H1 (cell line): ENCODE measurements around the gene RCC2. TPM values are rescaled to one million over a fixed set of nuclear protein-coding genes. Genes with fewer than 3 reads are reported as not detected.

Experiments
- CTCF ChIA-PET: fragments of 300-600 bp; sonication (Branson Sonifier 250); formaldehyde crosslinking; loops from one replicate; lab custom pipeline; 2021; ENCODE audit not compliant: partially characterized antibody; lab: Charles Lee
- POLR2A ChIA-PET: fragments of 300-600 bp; sonication (Branson Sonifier 250); formaldehyde crosslinking; loops from one replicate; lab custom pipeline; 2021; ENCODE audit warnings: inconsistent platforms; ENCODE audit not compliant: partially characterized antibody; lab: Charles Lee
- DNase-seq, 2 experiments: peaks; one replicate each; pipeline versions ENCODE4 v3.0.0 to v3.0.0-alpha.2; 2010 to 2022; ENCODE audit warnings: low spot score in 2 of 2, low read depth in 1 of 2, mixed read lengths in 1 of 2
- FAIRE-seq: peaks from 2 replicates; lab custom pipeline; 2011; peaks lifted over from hg19 to GRCh38; lab: Jason Lieb, UNC
- H2AFZ ChIP-seq: 2 replicates; pipeline ENCODE4 v1.8.1; 2012; ENCODE audit warnings: low read length, inconsistent platforms
- H2AK5ac ChIP-seq: 2 replicates; pipeline ENCODE4 v1.6.1; 2013; ENCODE audit warnings: low read depth, low read length
- H2BK120ac ChIP-seq: replicated peaks from 2 replicates; pipeline ENCODE3; 2013; ENCODE audit warnings: low read depth, low read length, inconsistent platforms
- H2BK12ac ChIP-seq: 2 replicates; pipeline ENCODE4 v1.6.1; 2013; ENCODE audit warnings: low read depth, low read length
- H2BK15ac ChIP-seq: 2 replicates; pipeline ENCODE4 v1.6.1; 2013; ENCODE audit warnings: low read length
- H2BK20ac ChIP-seq: 2 replicates; pipeline ENCODE4 v1.6.1; 2013; ENCODE audit warnings: low read length
- H2BK5ac ChIP-seq: 2 replicates; pipeline ENCODE4 v1.6.1; 2013; ENCODE audit warnings: low read depth, low read length
- H3K14ac ChIP-seq: 2 replicates; pipeline ENCODE4 v1.6.1; 2013; ENCODE audit warnings: inconsistent platforms; ENCODE audit not compliant: insufficient read length
- H3K18ac ChIP-seq: 2 replicates; pipeline ENCODE4 v1.6.1; 2013; ENCODE audit warnings: low read length; ENCODE audit errors: extremely low read depth
- H3K23ac ChIP-seq: 2 replicates; pipeline ENCODE4 v1.6.1; 2013; ENCODE audit warnings: inconsistent platforms; ENCODE audit not compliant: insufficient read length
- H3K23me2 ChIP-seq: 2 replicates; pipeline ENCODE4 v1.6.1; 2013; ENCODE audit warnings: low read depth, low read length
- H3K27ac ChIP-seq: 2 replicates; pipeline ENCODE4 v1.6.1; 2011; ENCODE audit warnings: low read depth, low read length, inconsistent platforms
- H3K27me3 ChIP-seq, 4 experiments: replicated peaks in 1 of 4; 1 replicate in 1 of 4; 2 replicates in 3 of 4; pipeline versions ENCODE4 v1.6.1 to v1.8.1; 2011 to 2013; ENCODE audit warnings: low read length in 3 of 4, mild to moderate bottlenecking in 3 of 4, inconsistent platforms in 2 of 4, mixed read lengths in 2 of 4, moderate library complexity in 1 of 4; ENCODE audit not compliant: control insufficient read depth in 3 of 4, insufficient read depth in 3 of 4; ENCODE audit errors: extremely low read depth in 1 of 4
- H3K36me3 ChIP-seq, 4 experiments: 2 replicates each; pipeline versions ENCODE4 v1.6.1 to v1.8.1; 2011 to 2013; ENCODE audit warnings: mild to moderate bottlenecking in 4 of 4, low read length in 3 of 4, moderate library complexity in 2 of 4, control low read depth in 1 of 4, inconsistent platforms in 1 of 4; ENCODE audit not compliant: insufficient read depth in 4 of 4, control insufficient read depth in 2 of 4
- H3K4ac ChIP-seq: replicated peaks from 2 replicates; pipeline ENCODE3; 2013; ENCODE audit warnings: low read length, low read depth, mixed read lengths, inconsistent platforms; ENCODE audit not compliant: insufficient read length
- H3K4me1 ChIP-seq, 4 experiments: replicated peaks in 1 of 4; 1 replicate in 1 of 4; 2 replicates in 3 of 4; pipeline versions ENCODE4 v1.6.1 to v1.8.1; 2011 to 2013; ENCODE audit warnings: low read length in 3 of 4, inconsistent platforms in 2 of 4, mixed read lengths in 1 of 4; ENCODE audit not compliant: insufficient read depth in 4 of 4, control insufficient read depth in 3 of 4
- H3K4me2 ChIP-seq, 2 experiments: 2 replicates each; pipeline versions ENCODE4 v1.6.1 to v1.8.1; 2011 to 2013; ENCODE audit warnings: low read depth in 2 of 2, low read length in 2 of 2, control low read depth in 1 of 2, inconsistent platforms in 1 of 2, mild to moderate bottlenecking in 1 of 2; ENCODE audit not compliant: insufficient read depth in 1 of 2
- H3K4me3 ChIP-seq, 4 experiments: fragments of 200-600, 300-600 bp in 1 of 4; sonication (generic), shearing (Covaris generic), sonication (Bioruptor Twin) in 1 of 4; 2 replicates each; pipeline versions ENCODE4 v1.5.1 to v1.8.1; 2011 to 2016; ENCODE audit warnings: low read length in 4 of 4, low read depth in 3 of 4, control low read depth in 2 of 4, inconsistent platforms in 2 of 4, mild to moderate bottlenecking in 2 of 4, mixed read lengths in 1 of 4, moderate library complexity in 1 of 4; ENCODE audit not compliant: insufficient read depth in 2 of 4; ENCODE audit errors: extremely low read depth in 1 of 4
- H3K56ac ChIP-seq: replicated peaks from 2 replicates; pipeline ENCODE3; 2013; ENCODE audit warnings: low read depth, mild to moderate bottlenecking, mixed read lengths, low read length, inconsistent platforms; ENCODE audit not compliant: insufficient read length
- H3K79me1 ChIP-seq: 2 replicates; pipeline ENCODE4 v1.6.1; 2013; ENCODE audit warnings: low read depth, low read length, control low read depth
- H3K79me2 ChIP-seq, 2 experiments: 2 replicates each; pipeline versions ENCODE4 v1.6.1 to v1.8.1; 2012 to 2013; ENCODE audit warnings: low read length in 2 of 2, mild to moderate bottlenecking in 2 of 2, inconsistent platforms in 1 of 2; ENCODE audit not compliant: insufficient read depth in 2 of 2, control insufficient read depth in 1 of 2
- H3K9ac ChIP-seq, 4 experiments: replicated peaks in 1 of 4; 1 replicate in 1 of 4; 2 replicates in 3 of 4; pipeline versions ENCODE4 v1.6.1 to v1.8.1; 2011 to 2013; ENCODE audit warnings: low read depth in 3 of 4, low read length in 3 of 4, control low read depth in 2 of 4, mild to moderate bottlenecking in 2 of 4, moderate library complexity in 2 of 4, inconsistent platforms in 1 of 4; ENCODE audit errors: extremely low read depth in 1 of 4
- H3K9me3 ChIP-seq, 2 experiments: 2 replicates each; pipeline versions ENCODE4 v1.6.1 to v1.8.1; 2012 to 2013; ENCODE audit warnings: mild to moderate bottlenecking in 2 of 2, moderate library complexity in 2 of 2, control low read depth in 1 of 2, inconsistent platforms in 1 of 2, low read depth in 1 of 2, low read length in 1 of 2, mixed read lengths in 1 of 2; ENCODE audit not compliant: insufficient read depth in 2 of 2
- H4K20me1 ChIP-seq, 2 experiments: replicated peaks in 1 of 2; 2 replicates each; pipeline versions ENCODE3 to v1.8.1; 2011 to 2013; ENCODE audit warnings: inconsistent platforms in 2 of 2, low read length in 2 of 2, mild to moderate bottlenecking in 1 of 2; ENCODE audit not compliant: insufficient read depth in 2 of 2, control insufficient read depth in 1 of 2
- H4K5ac ChIP-seq: 2 replicates; pipeline ENCODE4 v1.6.1; 2013; ENCODE audit warnings: low read length, low read depth, mixed read lengths, inconsistent platforms; ENCODE audit not compliant: insufficient read length
- H4K8ac ChIP-seq: 2 replicates; pipeline ENCODE4 v1.8.0; 2013; ENCODE audit warnings: mild to moderate bottlenecking, moderate library complexity, low read length, inconsistent platforms; ENCODE audit not compliant: insufficient read depth; ENCODE audit errors: extremely low read depth
- H4K91ac ChIP-seq: replicated peaks from 2 replicates; pipeline ENCODE3; 2013; ENCODE audit warnings: low read length, mixed read lengths, inconsistent platforms; ENCODE audit not compliant: insufficient read length
- BCL11A ChIP-seq, 2 experiments: IDR thresholded peaks; one replicate each; pipeline ENCODE4 v1.6.1; 2011; ENCODE audit warnings: low read depth in 2 of 2, low read length in 2 of 2, mild to moderate bottlenecking in 2 of 2
- CHD1 ChIP-seq: IDR thresholded peaks from 2 replicates; pipeline ENCODE4 v1.6.1; 2012; ENCODE audit warnings: low read depth, low read length, improper control_type of control experiment
- HDAC6 ChIP-seq: IDR thresholded peaks from one replicate; pipeline ENCODE4 v1.7.1; 2012; ENCODE audit warnings: low read depth, mild to moderate bottlenecking, inconsistent platforms, low read length, moderate library complexity
- KDM5A ChIP-seq: fragments of 200-600 bp; IDR thresholded peaks from 2 replicates; pipeline ENCODE4 v1.7.1; 2012; ENCODE audit warnings: mild to moderate bottlenecking, low read length, inconsistent platforms, mixed read lengths
- MAFK ChIP-seq: IDR thresholded peaks from 2 replicates; pipeline ENCODE4 v1.6.1; 2012; ENCODE audit warnings: low read depth, mild to moderate bottlenecking, improper control_type of control experiment, low read length
- SIRT6 ChIP-seq: IDR thresholded peaks from one replicate; pipeline ENCODE4 v1.7.1; 2012; ENCODE audit warnings: low read length, inconsistent platforms
- WGBS, 2 experiments: shearing (Covaris generic) in 1 of 2; methylation state at CpG; one replicate each; pipeline versions ENCODE4 v1.1.6 to v1.1.7; 2013 to 2015; ENCODE audit warnings: low lambda C conversion rate in 2 of 2, mixed read lengths in 2 of 2, inconsistent platforms in 1 of 2, low coverage in 1 of 2, missing lambda C conversion rate in 1 of 2; ENCODE audit not compliant: insufficient replicate concordance in 2 of 2, insufficient coverage in 1 of 2, insufficient read length in 1 of 2; ENCODE audit errors: extremely low coverage in 1 of 2, missing lambda C conversion rate in 1 of 2; 5-methylcytosine and 5-hydroxymethylcytosine counted together
- polyA plus RNA-seq, 7 experiments: library from polyadenylated mRNA; depleted of rRNA in 3 of 7; stranded (reverse) in 5 of 7; unstranded in 2 of 7; fragments of >200 nt in 5 of 7; fragments of 200-250 nt in 2 of 7; gene quantifications; 1 replicate in 5 of 7; 2 replicates in 1 of 7; 4 replicates in 1 of 7; pipeline versions ENCODE4 v1.2.1 to v1.2.3, GENCODE V29; 2011 to 2013; ENCODE audit warnings: missing spikeins in 2 of 7, mixed read lengths in 2 of 7
- total RNA-seq: library from RNA; stranded (reverse); fragmentation: NEBNext Ultra II Directional; extraction: Animal tissue kit (Norgen Biotek cat#: 25700); gene quantifications from 2 replicates; pipeline ENCODE4 v1.2.1, GENCODE V29; 2021

The RCC2 gene
- total and polyA plus RNA-seq, 2 of the 8 experiments (the other 6 are each of a cell fraction or from before 2014, with no cell fraction given), result 229 to 455 TPM

DNA sequence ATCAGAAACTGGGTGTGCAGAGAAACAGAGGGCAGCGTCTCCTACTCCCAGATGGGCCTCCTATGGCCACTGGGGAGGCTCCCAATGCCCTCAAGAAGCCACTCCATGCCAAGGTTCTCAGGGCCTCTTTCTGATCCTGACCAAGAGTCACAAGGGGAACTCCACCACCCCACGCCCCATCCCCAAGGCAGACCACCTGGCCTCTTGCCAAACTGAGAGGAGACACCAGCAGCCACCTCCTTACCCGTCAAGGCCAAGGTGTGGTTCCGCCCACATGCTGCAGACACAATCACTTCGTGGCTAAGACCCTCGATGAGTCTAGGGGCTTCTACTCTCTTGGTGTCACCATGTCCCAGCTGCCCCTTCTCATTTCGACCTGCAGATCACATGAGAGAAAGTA is 17.0 kb downstream of the RCC2 start:
- no peaks in the 10 kb centered on the region for H3K27me3 ChIP-seq
- H3K4me3 ChIP-seq, result no peak overlapping the region
- WGBS, 2 experiments, result 94% methylated on average over 7 of the region's 7 CpGs; no CpG with 5 or more reads in 1 of the 2 experiments
- H3K9ac ChIP-seq, result no peak overlapping the region
- no peak overlapping the region for H2BK5ac ChIP-seq
- no peak overlapping the region for H3K14ac ChIP-seq
- H3K23me2 ChIP-seq, result no peaks in the 10 kb centered on the region
- CTCF ChIA-PET, result interaction anchor here (0.7 kb wide), 1 partner anchor 125 kb away, joined by 5 read pairs; no protein-coding TSS in a partner anchor
- H3K23ac ChIP-seq, result no peak overlapping the region
- H4K8ac ChIP-seq, result no peak overlapping the region
- no peak overlapping the region for H4K91ac ChIP-seq
- no peak overlapping the region for H2AFZ ChIP-seq
- H2AK5ac ChIP-seq, result no peak overlapping the region
- H3K4me2 ChIP-seq, result no peak overlapping the region
- TF ChIP-seq MAFK (no peak), HDAC6 (no peak), BCL11A (IDR thresholded peaks at IDR 0.05; ENCODE audit: low read depth in 2 of 2, low read length in 2 of 2) (no peak), SIRT6 (no peak), KDM5A (no peak), CHD1 (no peak)
- peaks cover 30 to 49% of the 10 kb centered on the region in 2 experiments for H4K20me1 ChIP-seq
- H3K9me3 ChIP-seq, result no peaks in the 10 kb centered on the region
- no peak overlapping the region for H2BK20ac ChIP-seq
- peaks cover 0 to 3% (median 0%) of the 10 kb centered on the region in 4 experiments; a peak in 2 of 7 replicates for H3K4me1 ChIP-seq
- H3K56ac ChIP-seq, result no peak overlapping the region
- H3K27ac ChIP-seq, result no peak overlapping the region
- H3K79me1 ChIP-seq, result peaks cover 17% of the 10 kb centered on the region
- H2BK120ac ChIP-seq, result no peak overlapping the region
- H2BK15ac ChIP-seq, result no peak overlapping the region
- peaks cover 56 to 88% (median 81%) of the 10 kb centered on the region in 4 experiments for H3K36me3 ChIP-seq
- H3K18ac ChIP-seq, result no peak overlapping the region
- DNase-seq, result no peak
- FAIRE-seq, result no peak
- H3K4ac ChIP-seq, result no peak overlapping the region
- no peak overlapping the region for H4K5ac ChIP-seq
- H2BK12ac ChIP-seq, result no peak overlapping the region
- POLR2A ChIA-PET, result interaction anchor here (1.6 to 9.0 kb wide), 2 partner anchors 11 to 14 kb away, joined by 8 to 146 read pairs; partner anchors contain the start of gene RCC2
- H3K79me2 ChIP-seq, result peaks cover 4 to 64% of the 10 kb centered on the region in 2 experiments
